IPS-20b (cell line): Measurements from ENCODE around the gene LDLRAP1.

Experiments
- H3K27ac ChIP-seq: one replicate; pipeline ENCODE4 v1.5.1; 2013; ENCODE audit warnings: low read length
- H3K27me3 ChIP-seq: 2 replicates; pipeline ENCODE4 v1.6.1; 2013; ENCODE audit warnings: mild to moderate bottlenecking, low read length, inconsistent platforms; ENCODE audit not compliant: insufficient read depth
- H3K36me3 ChIP-seq: 2 replicates; pipeline ENCODE4 v1.6.1; 2013; ENCODE audit warnings: low read depth, mild to moderate bottlenecking, inconsistent platforms, low read length, moderate library complexity; ENCODE audit not compliant: insufficient read depth
- H3K4me1 ChIP-seq: 2 replicates; pipeline ENCODE4 v1.6.1; 2013; ENCODE audit warnings: mild to moderate bottlenecking, control low read depth, inconsistent platforms, low read length, moderate library complexity; ENCODE audit not compliant: insufficient read depth
- H3K4me3 ChIP-seq: 2 replicates; pipeline ENCODE4 v1.5.1; 2013; ENCODE audit warnings: mild to moderate bottlenecking, low read length, inconsistent platforms
- H3K9ac ChIP-seq: 2 replicates; pipeline ENCODE4 v1.6.1; 2013; ENCODE audit warnings: low read depth, mild to moderate bottlenecking, inconsistent platforms, low read length, moderate library complexity
- H3K9me3 ChIP-seq: 2 replicates; pipeline ENCODE4 v1.6.1; 2013; ENCODE audit warnings: mild to moderate bottlenecking, low read depth, low read length, inconsistent platforms; ENCODE audit not compliant: insufficient read depth

LDLRAP1 gene

GRCh38 chr1:25566730-25567341 is 23.4 kb downstream of the LDLRAP1 start:
- Histone ChIP-seq H3K9me3 (no peaks in the 10 kb centered on the region), H3K9ac (no peak overlapping the region), H3K4me3 (no peak overlapping the region), H3K27ac (no peak overlapping the region), H3K4me1 (peaks cover 30% of the 10 kb centered on the region), H3K36me3 (0 out of 2 replicates have a peak, but pooled peaks cover 3% of the 10 kb centered on the region), H3K27me3 (no peaks in the 10 kb centered on the region)

GRCh38 chr1:25567710-25568089 is 24.3 kb downstream of the LDLRAP1 start:
- no peak overlapping the region for H3K27ac ChIP-seq
- peaks cover 30% of the 10 kb centered on the region for H3K4me1 ChIP-seq
- no peaks in the 10 kb centered on the region for H3K27me3 ChIP-seq
- H3K9me3 ChIP-seq = no peaks in the 10 kb centered on the region
- H3K9ac ChIP-seq = no peak overlapping the region; the same call in 1 of the 2 replicates
- no peak overlapping the region for H3K4me3 ChIP-seq
- H3K36me3 ChIP-seq = 0 out of 2 replicates have a peak, but pooled peaks cover 3% of the 10 kb centered on the region

- H3K4me1 ChIP-seq = peaks cover 33% of the 10 kb centered on the region
- no peak overlapping the region for H3K4me3 ChIP-seq
- no peaks in the 10 kb centered on the region for H3K9me3 ChIP-seq
- H3K27me3 ChIP-seq = no peaks in the 10 kb centered on the region
- H3K9ac ChIP-seq = no peak overlapping the region; the same call in 1 of the 2 replicates
- H3K27ac ChIP-seq = no peak overlapping the region
- H3K36me3 ChIP-seq = 0 out of 2 replicates have a peak, but pooled peaks cover 3% of the 10 kb centered on the region
Observed at GRCh38 chr1:25568090-25568833, 24.9 kb downstream of the LDLRAP1 start.

- Histone ChIP-seq H3K9ac (no peak overlapping the region), H3K27me3 (no peaks in the 10 kb centered on the region), H3K4me3 (no peak overlapping the region), H3K27ac (no peak overlapping the region), H3K9me3 (no peaks in the 10 kb centered on the region), H3K4me1 (peaks cover 37% of the 10 kb centered on the region), H3K36me3 (0 out of 2 replicates have a peak, but pooled peaks cover 3% of the 10 kb centered on the region)
Observed at GRCh38 chr1:25568834-25569596, 25.6 kb downstream of the LDLRAP1 start.

GRCh38 chr1:25569597-25570396 is 26.4 kb downstream of the LDLRAP1 start:
- Histone ChIP-seq H3K36me3 (0 out of 2 replicates have a peak, but pooled peaks cover 3% of the 10 kb centered on the region), H3K4me3 (no peak overlapping the region), H3K9me3 (no peaks in the 10 kb centered on the region), H3K27ac (no peak overlapping the region), H3K9ac (no peak overlapping the region), H3K27me3 (no peaks in the 10 kb centered on the region), H3K4me1 (peaks cover 37% of the 10 kb centered on the region)

- H3K4me1 ChIP-seq = peaks cover 28% of the 10 kb centered on the region
- H3K27ac ChIP-seq = no peak overlapping the region
- no peaks in the 10 kb centered on the region for H3K36me3 ChIP-seq
- no peaks in the 10 kb centered on the region for H3K27me3 ChIP-seq
- H3K4me3 ChIP-seq = no peak overlapping the region
- H3K9me3 ChIP-seq = no peaks in the 10 kb centered on the region
- H3K9ac ChIP-seq = no peak overlapping the region
Observed at GRCh38 chr1:25570798-25571521, 27.6 kb downstream of the LDLRAP1 start.

GRCh38 chr1:25571522-25571970 is 28.1 kb downstream of the LDLRAP1 start:
- H3K4me1 ChIP-seq = peaks cover 25% of the 10 kb centered on the region
- no peak overlapping the region for H3K9ac ChIP-seq
- no peaks in the 10 kb centered on the region for H3K36me3 ChIP-seq
- no peak overlapping the region for H3K27ac ChIP-seq
- no peak overlapping the region for H3K4me3 ChIP-seq
- H3K9me3 ChIP-seq = no peaks in the 10 kb centered on the region
- no peaks in the 10 kb centered on the region for H3K27me3 ChIP-seq

GRCh38 chr1:25572107-25572506 is 28.7 kb downstream of the LDLRAP1 start:
- no peaks in the 10 kb centered on the region for H3K9me3 ChIP-seq
- H3K36me3 ChIP-seq = no peaks in the 10 kb centered on the region
- H3K27ac ChIP-seq = no peak overlapping the region
- no peaks in the 10 kb centered on the region for H3K27me3 ChIP-seq
- no peak overlapping the region for H3K4me3 ChIP-seq
- peaks cover 23% of the 10 kb centered on the region for H3K4me1 ChIP-seq
- H3K9ac ChIP-seq = no peak overlapping the region

GRCh38 chr1:25572708-25573590 is 29.5 kb downstream of the LDLRAP1 start:
- no peak overlapping the region for H3K27ac ChIP-seq
- H3K4me3 ChIP-seq = no peak overlapping the region
- H3K36me3 ChIP-seq = no peaks in the 10 kb centered on the region
- H3K9ac ChIP-seq = no peak overlapping the region
- H3K27me3 ChIP-seq = no peaks in the 10 kb centered on the region
- no peaks in the 10 kb centered on the region for H3K9me3 ChIP-seq
- H3K4me1 ChIP-seq = peaks cover 18% of the 10 kb centered on the region; the same call in 1 of the 2 replicates

GRCh38 chr1:25573591-25573930 is 30.2 kb downstream of the LDLRAP1 start:
- Histone ChIP-seq H3K27me3 (no peaks in the 10 kb centered on the region), H3K4me3 (no peak overlapping the region), H3K9ac (no peak overlapping the region), H3K9me3 (no peaks in the 10 kb centered on the region), H3K36me3 (no peaks in the 10 kb centered on the region), H3K4me1 (peaks cover 13% of the 10 kb centered on the region; the same call in 1 of the 2 replicates), H3K27ac (no peak overlapping the region)
